Endothelial cell of umbilical vein (primary cell): Measurements from ENCODE around the gene CHMP5.
"Not testable (repeated sequence)": the region's sequence is repeated elsewhere in the genome, so short reads cannot be mapped to it uniquely, and the experiment has no call there.

Experiments
- POLR2A ChIP-seq: IDR thresholded peaks from 2 replicates; pipeline ENCODE4 v1.6.1; 2012; ENCODE audit warnings: low read depth, mild to moderate bottlenecking, control low read depth, low read length
- POLR2AphosphoS5 ChIP-seq: IDR thresholded peaks from 2 replicates; pipeline ENCODE4 v1.6.1; 2012; ENCODE audit warnings: low read depth, mild to moderate bottlenecking, control low read depth, low read length, moderate library complexity; ENCODE audit not compliant: insufficient read depth

DNA sequence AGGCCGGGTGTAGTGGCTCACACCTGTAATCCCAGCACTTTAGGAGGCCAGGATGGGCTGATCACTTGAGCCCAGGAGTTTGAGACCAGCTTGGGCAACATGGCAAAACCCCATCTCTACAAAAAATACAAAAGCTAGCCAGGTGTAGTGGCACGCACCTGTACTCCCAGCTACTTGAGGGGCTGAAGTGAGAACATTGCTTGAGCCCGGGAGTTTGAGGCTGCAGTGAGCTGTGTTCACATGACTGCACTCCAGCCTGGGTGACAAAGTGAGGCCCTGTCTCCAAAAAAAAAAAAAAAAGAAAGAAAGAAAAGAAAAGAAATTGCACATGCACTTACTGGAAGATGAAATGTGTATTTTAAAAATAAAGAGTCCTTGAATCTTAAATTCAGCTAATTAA lies 52.3 kb downstream of the CHMP5 start:
- not testable (repeated sequence) for TF ChIP-seq POLR2AphosphoS5, POLR2A
